IMR-90 (cell line): ENCODE data around the gene SERPINI2. TPM values are rescaled to one million over a fixed set of nuclear protein-coding genes. Genes with fewer than 3 reads are reported as not detected.

ENCODE experiments used
- ATAC-seq: fragments of 200-7000 bp; cut with Tn5 transposase; 2 replicates; pipeline ENCODE4 v1.9.1; 2020; ENCODE audit warnings: low read depth, mild to moderate bottlenecking, moderate library complexity
- BruUV-seq: library from RNA; stranded (reverse); fragments of 400-500 nt; replicated peaks from 2 replicates; lab custom pipeline; 2021; lab: Mats Ljungman, UMichigan
- CTCF ChIA-PET: fragments of 300-600 bp; formaldehyde crosslinking; extraction: SDS; loops from one replicate; lab custom pipeline; 2021; ENCODE audit warnings: antibody characterized with exemption; lab: Yijun Ruan, JAX
- POLR2A ChIA-PET: fragments of 300-600 bp; sonication (Branson Sonifier 250); formaldehyde crosslinking; loops from one replicate; lab custom pipeline; 2022; ENCODE audit warnings: antibody characterized with exemption; ENCODE audit not compliant: unreplicated experiment; lab: Charles Lee
- DNase-seq: peaks from one replicate; pipeline ENCODE4 v3.0.0; 2013
- H2AFZ ChIP-seq: replicated peaks from 2 replicates; pipeline ENCODE3; 2013; ENCODE audit warnings: low read length, mild to moderate bottlenecking; ENCODE audit not compliant: poor library complexity
- H2AK5ac ChIP-seq: 2 replicates; pipeline ENCODE4 v1.6.1; 2013; ENCODE audit warnings: low read depth, low read length, inconsistent platforms
- H2AK9ac ChIP-seq: replicated peaks from 2 replicates; pipeline ENCODE3; 2013; ENCODE audit warnings: mild to moderate bottlenecking, low read depth, low read length, moderate library complexity; ENCODE audit not compliant: poor library complexity
- H2BK120ac ChIP-seq: 2 replicates; pipeline ENCODE4 v1.6.1; 2013; ENCODE audit warnings: low read depth, low read length, inconsistent platforms
- H2BK15ac ChIP-seq: 3 replicates; pipeline ENCODE4 v1.6.1; 2013; ENCODE audit warnings: low read depth, low read length, inconsistent platforms
- H2BK20ac ChIP-seq: 2 replicates; pipeline ENCODE4 v1.6.1; 2013; ENCODE audit warnings: low read depth, mild to moderate bottlenecking, inconsistent platforms, low read length, moderate library complexity
- H2BK5ac ChIP-seq: 2 replicates; pipeline ENCODE4 v1.6.1; 2013; ENCODE audit warnings: mild to moderate bottlenecking, low read depth, low read length, inconsistent platforms; ENCODE audit not compliant: poor library complexity, severe bottlenecking
- H3K14ac ChIP-seq: replicated peaks from 2 replicates; pipeline ENCODE4 v1.6.1; 2013; ENCODE audit warnings: low read depth, low read length, inconsistent platforms
- H3K18ac ChIP-seq: 2 replicates; pipeline ENCODE4 v1.6.1; 2013; ENCODE audit warnings: low read depth, low read length, control low read depth
- H3K23ac ChIP-seq: 2 replicates; pipeline ENCODE4 v1.6.1; 2013; ENCODE audit warnings: low read depth, low read length, inconsistent platforms
- H3K27ac ChIP-seq: 2 replicates; pipeline ENCODE4 v1.5.1; 2013; ENCODE audit warnings: mild to moderate bottlenecking, control low read depth, low read length; ENCODE audit not compliant: insufficient read depth
- H3K27me3 ChIP-seq: 2 replicates; pipeline ENCODE4 v1.6.1; 2013; ENCODE audit warnings: low read length; ENCODE audit not compliant: control insufficient read depth, insufficient read depth
- H3K36me3 ChIP-seq: 2 replicates; pipeline ENCODE4 v1.6.1; 2013; ENCODE audit warnings: low read length, mixed read lengths; ENCODE audit not compliant: control insufficient read depth, insufficient read depth
- H3K4ac ChIP-seq: 2 replicates; pipeline ENCODE4 v1.6.1; 2013; ENCODE audit warnings: low read depth, low read length, inconsistent platforms
- H3K4me1 ChIP-seq: 2 replicates; pipeline ENCODE4 v1.6.1; 2013; ENCODE audit warnings: low read length, mixed read lengths; ENCODE audit not compliant: control insufficient read depth, insufficient read depth
- H3K4me2 ChIP-seq: 2 replicates; pipeline ENCODE4 v1.6.1; 2013; ENCODE audit warnings: low read depth, mild to moderate bottlenecking, control low read depth, low read length, moderate library complexity
- H3K4me3 ChIP-seq: 2 replicates; pipeline ENCODE4 v1.5.1; 2013; ENCODE audit warnings: low read depth, mild to moderate bottlenecking, control low read depth, low read length, moderate library complexity; ENCODE audit not compliant: insufficient read depth
- H3K56ac ChIP-seq: 2 replicates; pipeline ENCODE4 v1.6.1; 2013; ENCODE audit warnings: low read length, inconsistent platforms; ENCODE audit not compliant: insufficient read depth; ENCODE audit errors: extremely low read depth
- H3K79me1 ChIP-seq, 2 experiments: 2 replicates each; pipeline ENCODE4 v1.6.1; 2013; ENCODE audit warnings: low read length in 2 of 2, inconsistent platforms in 1 of 2, low read depth in 1 of 2
- H3K9ac ChIP-seq: 2 replicates; pipeline ENCODE4 v1.6.1; 2013; ENCODE audit warnings: low read depth, low read length, control low read depth
- H3K9me1 ChIP-seq: 2 replicates; pipeline ENCODE4 v1.6.1; 2013; ENCODE audit warnings: low read length, inconsistent platforms; ENCODE audit not compliant: insufficient read depth
- H3K9me3 ChIP-seq: 2 replicates; pipeline ENCODE4 v1.6.1; 2013; ENCODE audit warnings: low read length; ENCODE audit not compliant: control insufficient read depth, insufficient read depth
- H4K20me1 ChIP-seq: 2 replicates; pipeline ENCODE4 v1.6.1; 2013; ENCODE audit warnings: low read length, inconsistent platforms; ENCODE audit not compliant: insufficient read depth
- H4K5ac ChIP-seq: 2 replicates; pipeline ENCODE4 v1.6.1; 2013; ENCODE audit warnings: mild to moderate bottlenecking, low read depth, low read length, control low read depth
- H4K8ac ChIP-seq, 2 experiments: 2 replicates each; pipeline ENCODE4 v1.6.1; 2013; ENCODE audit warnings: low read depth in 2 of 2, low read length in 2 of 2, control low read depth in 1 of 2, inconsistent platforms in 1 of 2
- H4K91ac ChIP-seq: 2 replicates; pipeline ENCODE4 v1.6.1; 2013; ENCODE audit warnings: low read depth, low read length, inconsistent platforms; ENCODE audit not compliant: insufficient read depth
- CEBPB ChIP-seq: IDR thresholded peaks from 2 replicates; pipeline ENCODE4 v1.6.1; 2012; ENCODE audit warnings: low read depth, low read length, improper control_type of control experiment
- CHD1 ChIP-seq: IDR thresholded peaks from 2 replicates; pipeline ENCODE4 v1.6.1; 2012; ENCODE audit warnings: low read depth, low read length, improper control_type of control experiment
- CTCF ChIP-seq: conservative IDR thresholded peaks from 2 replicates; pipeline ENCODE4 v1.5.1; 2012; ENCODE audit warnings: mild to moderate bottlenecking, low read depth, low read length, improper control_type of control experiment
- MAZ ChIP-seq: IDR thresholded peaks from 2 replicates; pipeline ENCODE4 v1.6.1; 2012; ENCODE audit warnings: low read depth, mild to moderate bottlenecking, low read length, improper control_type of control experiment, moderate library complexity, borderline replicate concordance
- MXI1 ChIP-seq: IDR thresholded peaks from 2 replicates; pipeline ENCODE4 v1.6.1; 2012; ENCODE audit warnings: low read depth, mild to moderate bottlenecking, low read length, moderate library complexity, borderline replicate concordance
- NFE2L2 ChIP-seq: fragments of 150-350 bp; IDR thresholded peaks from 2 replicates; pipeline ENCODE4 v1.6.1; 2016; ENCODE audit warnings: low read depth, mild to moderate bottlenecking, low read length
- POLR2A ChIP-seq: IDR thresholded peaks from 2 replicates; pipeline ENCODE4 v1.6.1; 2012; ENCODE audit warnings: mild to moderate bottlenecking, low read depth, low read length
- RAD21 ChIP-seq: IDR thresholded peaks from 2 replicates; pipeline ENCODE4 v1.6.1; 2012; ENCODE audit warnings: low read length, improper control_type of control experiment
- SMC3 ChIP-seq: fragments of 150-350 bp; IDR thresholded peaks from 2 replicates; pipeline ENCODE4 v1.6.1; 2016; ENCODE audit warnings: low read depth, mild to moderate bottlenecking, antibody characterized with exemption, low read length, moderate library complexity
- WGBS, 2 experiments: methylation state at CpG; one replicate each; pipeline versions ENCODE4 v1.1.5 to v1.1.7; 2013; ENCODE audit warnings: missing lambda C conversion rate in 2 of 2; ENCODE audit not compliant: insufficient read length in 1 of 2; ENCODE audit errors: extremely low coverage in 2 of 2; 5-methylcytosine and 5-hydroxymethylcytosine counted together
- dilution Hi-C: fragments of 300-500 bp; cut with HindIII; formaldehyde crosslinking; loops from one replicate; pipeline ENCODE4 v1.14.3; 2018; ENCODE audit warnings: low sequenced_read_pairs; ENCODE audit not compliant: unreplicated experiment
- in situ Hi-C: fragments of 300-500 bp; cut with MboI; formaldehyde crosslinking; loops from 3 replicates; pipeline ENCODE4 v1.14.3; 2019; ENCODE audit warnings: low sequenced_read_pairs, inconsistent platforms, mixed read lengths
- intact Hi-C: fragments of 100-400 bp; cut with micrococcal nuclease; formaldehyde crosslinking; loops from 2 replicates; pipeline ENCODE4 v1.10.0; 2022
- polyA plus RNA-seq, 3 experiments: library from polyadenylated mRNA; depleted of rRNA; stranded (reverse); fragments of >200 nt; gene quantifications; 2 replicates each; pipeline ENCODE4 v1.2.3, GENCODE V29; 2012; ENCODE audit warnings: low replicate concordance in 1 of 3
- total RNA-seq: library from RNA; depleted of rRNA; stranded (reverse); fragments of >200 nt; gene quantifications from 2 replicates; pipeline ENCODE4 v1.2.3, GENCODE V29; 2012

SERPINI2 gene
- total and polyA plus RNA-seq, 2 of the 4 experiments (the other 2 are of a cell fraction) = not detected

- Histone ChIP-seq H3K23ac (no peak overlapping the region), H3K27me3 (no peaks in the 10 kb centered on the region), H2BK5ac (no peak overlapping the region), H2AK5ac (no peak overlapping the region), H3K36me3 (no peaks in the 10 kb centered on the region), H4K91ac (no peak overlapping the region), H3K9me3 (no peaks in the 10 kb centered on the region; the same call in 1 of the 2 replicates), H3K4ac (no peak overlapping the region), H3K14ac (no peak overlapping the region), H2BK120ac (no peak overlapping the region), H2AFZ (no peak overlapping the region), H2AK9ac (no peak overlapping the region), H2BK20ac (no peak overlapping the region), H3K56ac (no peak overlapping the region), H3K79me1 (no peaks in the 10 kb centered on the region), H4K5ac (no peak overlapping the region), H4K8ac (no peak overlapping the region), H4K20me1 (no peaks in the 10 kb centered on the region), H3K18ac (no peak overlapping the region), H3K4me1 (no peaks in the 10 kb centered on the region), H3K9me1 (no peaks in the 10 kb centered on the region), H3K27ac (no peak overlapping the region), H3K4me2 (no peak overlapping the region), H2BK15ac (no peak overlapping the region), H3K4me3 (no peak overlapping the region), H3K9ac (no peak overlapping the region)
- peak; percentile 15 for DNase-seq
- no CpG with 5 or more reads among the region's 3 CpGs for WGBS, 2 experiments
- ATAC-seq = no peak
- intact Hi-C loops = no loop called here
- dilution Hi-C loops = no loop called here
- TF ChIP-seq MXI1 (no peak), NFE2L2 (no peak), CHD1 (no peak), SMC3 (no peak), MAZ (no peak), RAD21 (peak; percentile 36), CTCF (peak; percentile 26; the same call in 1 of the 2 replicates), POLR2A (no peak), CEBPB (no peak)
- CTCF ChIA-PET = no interaction called here
- POLR2A ChIA-PET = no interaction called here
- BruUV-seq = no TSS peak
- in situ Hi-C loops = no loop called here
Observed at GRCh38 chr3:167406876-167407492, 66.9 kb downstream of the SERPINI2 start.
